ENCODE results near the gene AVPI1. TPM values are rescaled to one million over a fixed set of nuclear protein-coding genes. Genes with fewer than 3 reads are reported as not detected.
"Not testable (repeated sequence)": the region's sequence is repeated elsewhere in the genome, so short reads cannot be mapped to it uniquely, and the experiment has no call there.

AVPI1 gene
- polyA plus RNA-seq, 4 donors, result 4.1 to 5.9 (median 5.1) TPM

GRCh38 chr10:97684368-97684713 lies 2.7 kb downstream of the AVPI1 start:
- not testable (repeated sequence) for DNase-seq (ENCODE audit: low read depth in 4 of 4, low spot score in 3 of 4)

GRCh38 chr10:97683556-97684367 lies 3.3 kb downstream of the AVPI1 start:
- DNase-seq (ENCODE audit: low read depth in 4 of 4, low spot score in 3 of 4), result no peak

GRCh38 chr10:97682042-97682441 lies 5.0 kb downstream of the AVPI1 start:
- no peak for DNase-seq (ENCODE audit: low read depth in 4 of 4, low spot score in 3 of 4)

- no peak for DNase-seq (ENCODE audit: low read depth in 4 of 4, low spot score in 3 of 4)
Observed at GRCh38 chr10:97679594-97679993, 7.4 kb downstream of the AVPI1 start.

- no peak for DNase-seq (ENCODE audit: low read depth in 4 of 4, low spot score in 3 of 4)
Observed at GRCh38 chr10:97676770-97677581, 10.1 kb downstream of the AVPI1 start.

GRCh38 chr10:97675222-97675621 lies 11.8 kb downstream of the AVPI1 start:
- DNase-seq (ENCODE audit: low read depth in 4 of 4, low spot score in 3 of 4), result no peak

- DNase-seq (ENCODE audit: low read depth in 4 of 4, low spot score in 3 of 4), result no peak
Observed at GRCh38 chr10:97673736-97674525, 13.1 kb downstream of the AVPI1 start.

- no peak for DNase-seq (ENCODE audit: low read depth in 4 of 4, low spot score in 3 of 4)
Observed at GRCh38 chr10:97669571-97669970, 17.5 kb downstream of the AVPI1 start.

- DNase-seq (ENCODE audit: low read depth in 4 of 4, low spot score in 3 of 4), result no peak
Observed at GRCh38 chr10:97667463-97667862, 19.6 kb downstream of the AVPI1 start.

- DNase-seq (ENCODE audit: low read depth in 4 of 4, low spot score in 3 of 4), result no peak
Observed at GRCh38 chr10:97666992-97667391, 20.0 kb downstream of the AVPI1 start.

GRCh38 chr10:97664282-97664850 lies 22.7 kb downstream of the AVPI1 start:
- no peak for DNase-seq (ENCODE audit: low read depth in 4 of 4, low spot score in 3 of 4)

GRCh38 chr10:97659589-97659988 lies 27.5 kb downstream of the AVPI1 start:
- DNase-seq (ENCODE audit: low read depth in 4 of 4, low spot score in 3 of 4), result no peak

GRCh38 chr10:97656777-97657176 lies 30.3 kb downstream of the AVPI1 start:
- DNase-seq (ENCODE audit: low read depth in 4 of 4, low spot score in 3 of 4), result no peak

GRCh38 chr10:97651773-97652172 lies 35.3 kb downstream of the AVPI1 start:
- no peak for DNase-seq (ENCODE audit: low read depth in 4 of 4, low spot score in 3 of 4)

- DNase-seq (ENCODE audit: low read depth in 4 of 4, low spot score in 3 of 4), result no peak
Observed at GRCh38 chr10:97650726-97651125, 36.3 kb downstream of the AVPI1 start.

- DNase-seq (ENCODE audit: low read depth in 4 of 4, low spot score in 3 of 4), result not testable (repeated sequence)
Observed at GRCh38 chr10:97649405-97649750, 37.7 kb downstream of the AVPI1 start.

- no peak for DNase-seq (ENCODE audit: low read depth in 4 of 4, low spot score in 3 of 4)
Observed at GRCh38 chr10:97648562-97649404, 38.3 kb downstream of the AVPI1 start.

GRCh38 chr10:97647556-97647955 lies 39.5 kb downstream of the AVPI1 start:
- no peak for DNase-seq (ENCODE audit: low read depth in 4 of 4, low spot score in 3 of 4)

GRCh38 chr10:97644936-97645335 lies 42.1 kb downstream of the AVPI1 start:
- no peak for DNase-seq (ENCODE audit: low read depth in 4 of 4, low spot score in 3 of 4)

- DNase-seq (ENCODE audit: low read depth in 4 of 4, low spot score in 3 of 4), result no peak
Observed at GRCh38 chr10:97643441-97643985, 43.5 kb downstream of the AVPI1 start.
